HG02571 (cell line): ENCODE results near the gene GSE1.

Experiments
- ATAC-seq: cut with Tn5 transposase; IDR thresholded peaks from one replicate; pipeline ENCODE4 v1.9.1; 2021; ENCODE audit warnings: mild to moderate bottlenecking, moderate library complexity; ENCODE audit not compliant: unreplicated experiment

GSE1 gene

GRCh38 chr16:85616607-85617321, 3.6 kb downstream of the GSE1 start:
- ATAC-seq = no peak

DNA sequence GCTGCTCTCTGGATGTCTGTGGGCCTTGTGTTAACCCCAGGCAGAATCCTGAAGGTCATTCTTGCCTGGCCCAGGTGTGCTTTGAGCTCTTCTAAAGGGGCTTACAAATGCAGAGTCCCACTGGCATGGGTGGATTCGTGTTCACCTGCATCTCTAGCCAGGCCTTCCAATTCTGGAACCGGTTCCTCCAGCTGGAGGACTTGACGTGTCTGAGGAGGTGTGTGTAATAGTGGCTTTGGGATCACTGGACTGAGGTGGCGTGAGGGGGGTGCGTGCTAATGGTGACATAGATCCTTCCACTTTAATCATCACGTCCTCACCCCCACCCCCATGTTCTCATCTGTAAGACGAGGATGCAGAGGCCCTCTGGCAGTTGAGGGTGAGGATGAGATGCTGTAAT, 4.8 kb downstream of the GSE1 start:
- no peak for ATAC-seq

- no peak for ATAC-seq
Measured at GRCh38 chr16:85618521-85618920, 5.4 kb downstream of the GSE1 start.

DNA sequence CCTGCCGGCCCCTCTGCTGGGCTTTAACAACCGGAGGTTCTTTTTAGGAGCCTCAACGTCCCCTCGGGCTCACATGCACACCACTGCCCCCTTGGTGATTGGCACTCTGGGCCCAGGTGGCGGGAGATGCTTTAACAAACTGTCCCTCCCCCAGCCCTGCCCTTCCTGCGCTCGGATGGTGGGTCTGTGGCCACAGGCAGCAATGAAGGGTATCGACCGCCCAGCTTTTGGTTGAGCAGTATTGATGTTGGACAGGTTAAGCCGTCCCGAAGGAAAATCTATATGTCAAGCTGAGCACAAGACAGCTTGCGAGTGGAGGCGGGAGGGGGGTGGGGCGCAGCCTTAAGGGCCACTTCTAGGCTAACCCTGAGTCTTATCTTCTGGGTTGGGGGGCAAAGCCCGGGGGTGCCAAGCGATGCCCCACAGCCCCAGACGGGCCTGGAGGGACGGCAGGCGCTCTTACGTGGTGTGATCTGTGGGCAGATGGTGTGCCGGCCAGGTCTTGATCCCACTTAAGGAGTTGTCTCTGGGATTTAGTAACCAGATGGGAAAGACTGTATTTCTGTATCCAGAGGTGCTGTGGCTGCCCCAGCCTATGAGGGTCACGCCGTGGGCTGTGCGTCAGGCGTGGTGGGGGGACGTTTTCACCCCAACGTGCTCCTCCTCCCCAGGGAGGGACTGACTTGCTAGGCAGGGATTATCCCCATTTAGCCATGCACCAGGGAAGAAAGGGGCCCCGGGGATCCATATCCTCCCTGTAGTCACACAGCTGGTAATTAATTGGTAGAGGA, 6.2 kb downstream of the GSE1 start:
- no peak for ATAC-seq

DNA sequence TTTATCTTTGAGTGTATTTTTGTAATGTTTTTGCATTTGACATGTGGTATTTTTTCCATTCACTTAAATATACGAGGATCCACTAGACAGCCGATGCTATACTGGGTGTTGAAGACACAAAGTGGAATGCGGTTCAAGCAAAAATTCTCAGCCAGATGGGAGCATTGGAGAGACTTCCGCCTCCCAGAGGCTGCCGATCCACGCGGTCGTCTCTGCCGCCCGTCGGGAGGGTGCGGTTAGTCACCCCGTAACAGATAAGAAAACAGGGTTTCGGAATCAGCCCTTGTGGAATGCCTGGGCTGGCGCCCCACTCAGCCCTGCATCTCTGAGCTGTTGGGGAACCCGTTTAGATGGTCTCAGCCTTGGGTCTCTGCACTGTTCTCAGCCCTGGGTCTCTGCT, 7.3 kb downstream of the GSE1 start:
- ATAC-seq = no peak

DNA sequence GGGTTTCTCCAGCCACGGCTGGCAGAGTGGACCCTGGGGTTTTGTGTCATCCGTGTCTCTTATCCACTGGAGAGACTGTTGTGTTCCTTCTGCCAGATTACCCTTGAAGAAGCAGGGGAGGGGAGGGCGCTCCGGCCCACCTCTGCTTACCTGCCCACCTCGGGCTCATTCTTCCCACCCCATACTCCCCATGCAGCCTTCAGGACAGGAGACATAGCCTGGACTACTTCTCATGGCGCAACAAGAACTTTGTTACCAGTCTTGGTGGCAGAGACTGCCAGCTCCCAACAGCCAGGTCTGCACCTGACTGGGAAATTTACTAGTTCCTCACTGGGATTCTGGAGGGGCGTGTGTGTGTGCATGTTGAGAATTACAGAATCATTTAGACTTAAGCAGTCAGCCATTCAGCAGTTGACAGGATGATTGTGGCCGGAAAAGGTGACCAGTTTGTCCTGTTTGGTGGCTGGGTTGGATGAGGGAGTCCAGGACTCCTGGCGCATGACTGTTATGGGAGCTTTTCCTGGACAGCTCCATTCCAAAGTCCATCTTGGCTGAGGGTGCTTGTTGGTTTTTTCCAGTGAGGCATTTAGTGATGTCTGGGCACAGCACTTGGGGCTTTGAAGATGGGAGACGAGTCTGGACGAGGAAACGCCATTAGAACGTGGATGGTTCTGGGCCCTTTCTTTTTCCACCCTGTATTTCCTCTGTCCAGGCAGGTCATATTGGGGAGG, 8.7 kb downstream of the GSE1 start:
- no peak for ATAC-seq

- no peak for ATAC-seq
Measured at GRCh38 chr16:85622683-85623082, 9.6 kb downstream of the GSE1 start.

DNA sequence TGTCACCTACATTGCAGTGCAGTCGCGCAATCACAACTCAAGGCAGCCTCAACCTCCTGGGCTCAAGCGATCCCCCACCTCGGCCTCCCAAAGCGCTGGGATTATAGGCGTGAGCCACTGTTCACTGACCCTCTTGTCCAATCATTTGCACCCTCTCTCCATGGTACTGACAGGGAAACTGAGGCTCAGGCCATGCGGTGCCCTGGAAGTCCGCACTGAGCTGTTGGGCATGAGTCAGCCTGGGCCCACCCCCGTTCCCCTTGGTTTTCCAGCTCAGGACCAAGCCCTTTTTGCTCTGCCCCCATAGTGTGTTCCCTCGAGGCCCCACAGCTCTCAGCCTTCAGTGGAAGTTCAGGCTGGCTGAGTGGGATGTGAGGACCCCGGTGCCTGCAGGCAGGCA, 10.1 kb downstream of the GSE1 start:
- no peak for ATAC-seq

DNA sequence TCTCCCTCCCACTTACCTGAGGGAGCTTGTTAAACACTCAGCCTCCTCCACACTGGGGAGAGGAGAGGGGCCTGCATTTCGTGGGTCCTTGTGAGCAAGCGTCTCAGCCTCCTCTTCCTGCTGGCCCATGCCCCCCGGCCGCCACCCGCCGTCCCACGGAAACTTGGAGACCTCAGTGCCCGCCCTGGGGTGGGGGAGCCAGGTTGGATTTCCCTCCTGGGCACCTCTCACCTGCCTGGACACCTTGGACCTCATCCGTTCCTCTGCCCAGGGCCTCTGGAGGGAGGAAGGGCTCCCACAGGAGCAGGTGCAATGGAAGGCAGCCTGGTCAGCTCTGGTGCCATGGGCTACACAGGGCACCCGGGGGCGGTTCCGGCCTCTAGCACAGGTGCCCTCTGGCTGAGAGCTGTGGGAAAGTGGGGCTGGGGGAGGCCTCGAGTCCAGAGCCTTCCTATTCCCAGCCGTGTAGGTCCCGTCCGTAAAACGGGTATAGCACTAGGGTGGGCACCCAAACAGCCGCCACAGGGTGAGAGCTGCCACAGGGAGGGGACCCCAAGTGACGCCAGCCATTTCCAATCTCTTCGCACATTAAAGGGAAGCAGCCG, 11.0 kb downstream of the GSE1 start:
- no peak for ATAC-seq

- no peak for ATAC-seq
Measured at GRCh38 chr16:85624646-85625045, 11.5 kb downstream of the GSE1 start.

DNA sequence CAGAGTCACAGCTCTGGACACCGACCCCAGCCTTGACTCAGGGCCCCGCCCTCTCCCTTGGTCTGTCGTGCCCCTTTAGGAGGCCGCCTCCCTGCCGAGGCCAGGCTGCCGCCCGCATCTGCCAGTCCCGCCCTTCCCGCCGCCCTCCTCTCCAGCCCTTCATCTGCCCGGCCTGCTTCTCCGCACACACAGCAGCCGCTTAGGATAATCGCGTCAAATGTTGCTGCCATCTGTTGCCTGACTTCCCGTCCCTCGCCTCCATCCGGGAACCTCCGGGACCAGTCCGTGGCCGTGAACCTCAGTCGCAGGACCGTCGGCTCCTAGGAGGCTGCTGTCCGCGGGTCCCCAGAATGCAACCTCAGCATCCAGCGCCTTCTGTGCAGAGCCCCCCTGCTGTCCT, 11.9 kb downstream of the GSE1 start:
- no peak for ATAC-seq

DNA sequence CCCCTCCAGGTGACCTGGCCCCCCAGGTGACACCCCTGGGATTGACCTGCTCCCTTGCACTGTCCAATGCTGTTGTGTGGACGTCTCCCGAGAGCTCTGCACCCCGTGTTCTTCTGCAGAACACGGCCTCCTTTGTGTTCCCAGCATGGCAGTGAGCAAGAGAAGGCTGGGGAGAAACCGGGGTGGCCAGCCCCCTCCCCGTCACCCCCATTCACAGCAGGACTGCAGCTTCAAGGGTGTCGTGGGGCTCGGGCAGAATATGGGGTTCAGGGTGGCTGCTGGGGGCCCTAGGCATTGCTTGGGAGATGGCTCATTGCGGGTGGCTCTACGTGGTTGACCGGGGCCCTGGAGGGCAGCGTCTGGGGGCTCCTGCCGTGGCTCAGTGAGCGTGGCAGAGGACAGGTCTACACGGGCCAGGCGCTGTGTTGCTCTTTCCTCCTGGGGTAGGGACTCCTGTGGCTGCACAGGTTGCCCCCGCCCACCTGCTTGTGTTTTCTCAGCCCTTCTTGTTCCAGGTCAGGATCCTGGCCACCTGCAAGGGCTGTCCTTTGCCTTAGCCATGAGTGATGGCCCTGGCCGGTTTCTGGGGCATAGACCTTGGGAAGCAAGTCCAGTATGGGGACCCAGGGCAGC, 12.5 kb downstream of the GSE1 start:
- no peak for ATAC-seq

GRCh38 chr16:85626191-85626981, 13.3 kb downstream of the GSE1 start:
- ATAC-seq = no peak

- no peak for ATAC-seq
Measured at GRCh38 chr16:85627089-85627488, 14.0 kb downstream of the GSE1 start.

GRCh38 chr16:85627526-85628264, 14.6 kb downstream of the GSE1 start:
- ATAC-seq = no peak

DNA sequence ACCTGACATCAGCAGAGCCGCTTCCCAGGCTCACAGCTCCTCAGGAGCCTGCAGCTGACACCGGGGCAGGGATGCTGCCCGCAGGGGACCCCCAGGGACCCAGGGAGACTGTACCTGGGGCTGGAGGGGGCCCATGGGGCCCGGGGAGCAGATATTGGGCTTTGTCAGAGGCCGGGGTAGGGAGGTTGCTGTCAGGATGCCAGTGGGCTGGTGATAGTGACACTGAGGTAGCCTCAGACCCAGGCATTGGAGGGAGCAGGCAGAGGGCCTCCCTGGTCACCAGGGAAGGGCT, 15.1 kb downstream of the GSE1 start:
- no peak for ATAC-seq

DNA sequence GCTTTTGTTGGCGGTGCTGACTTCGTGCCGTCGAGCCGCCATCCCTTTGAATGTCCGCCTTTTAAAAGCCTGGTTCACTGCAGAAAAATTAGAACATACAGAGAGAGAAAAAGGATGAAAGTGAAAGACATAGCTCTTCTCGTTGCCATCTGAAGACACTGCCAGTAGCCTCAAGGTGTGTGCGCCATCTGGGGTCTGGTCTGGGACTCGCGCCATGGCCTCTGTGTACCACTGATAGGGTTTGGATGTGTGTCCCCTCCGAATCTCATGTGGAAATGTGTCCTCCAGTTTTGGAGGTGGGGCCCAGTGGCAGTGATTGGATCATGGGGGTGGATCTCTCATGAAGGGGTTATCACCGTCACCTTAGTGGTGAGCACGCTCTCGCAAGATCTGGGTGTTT, 15.5 kb downstream of the GSE1 start:
- no peak for ATAC-seq

DNA sequence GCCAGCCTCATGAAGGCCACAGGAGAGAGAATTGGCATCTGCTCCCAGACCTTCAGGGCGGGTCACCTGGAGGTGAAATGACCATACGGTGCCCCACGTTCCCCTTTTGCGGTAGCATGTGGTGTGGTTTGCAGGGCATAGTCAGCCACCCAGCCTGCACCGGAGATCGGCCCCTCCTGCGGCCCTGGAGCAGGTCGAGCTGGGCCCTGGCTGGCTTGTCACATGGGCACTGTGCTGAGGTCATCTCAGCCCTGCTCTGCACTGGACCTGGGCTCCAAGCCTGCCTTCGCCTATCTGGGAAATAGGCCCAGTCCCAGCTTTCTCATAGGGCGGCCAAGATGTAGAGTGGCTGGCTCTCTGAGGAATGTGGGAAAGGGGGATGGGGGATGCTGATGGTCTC, 16.2 kb downstream of the GSE1 start:
- ATAC-seq = no peak

DNA sequence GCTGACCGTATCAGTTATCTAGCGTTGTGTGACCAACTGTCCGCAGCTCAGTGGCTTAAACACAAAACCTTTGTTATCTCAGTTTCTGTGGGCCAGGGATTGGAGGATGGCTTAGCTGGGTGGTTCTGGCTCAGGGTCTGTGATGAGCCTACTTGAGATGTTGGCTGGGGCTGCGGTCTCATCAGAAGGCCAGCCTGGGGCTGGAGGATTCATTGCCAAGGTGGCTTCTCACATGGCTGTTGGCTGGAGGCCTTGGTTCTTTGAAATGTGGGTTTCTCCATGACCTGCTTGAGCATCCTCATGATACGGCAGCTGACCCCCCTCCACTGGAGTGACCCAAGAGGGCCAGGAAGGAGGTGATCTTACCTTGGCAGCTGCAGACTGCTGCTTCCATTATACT, 16.7 kb downstream of the GSE1 start:
- no peak for ATAC-seq

DNA sequence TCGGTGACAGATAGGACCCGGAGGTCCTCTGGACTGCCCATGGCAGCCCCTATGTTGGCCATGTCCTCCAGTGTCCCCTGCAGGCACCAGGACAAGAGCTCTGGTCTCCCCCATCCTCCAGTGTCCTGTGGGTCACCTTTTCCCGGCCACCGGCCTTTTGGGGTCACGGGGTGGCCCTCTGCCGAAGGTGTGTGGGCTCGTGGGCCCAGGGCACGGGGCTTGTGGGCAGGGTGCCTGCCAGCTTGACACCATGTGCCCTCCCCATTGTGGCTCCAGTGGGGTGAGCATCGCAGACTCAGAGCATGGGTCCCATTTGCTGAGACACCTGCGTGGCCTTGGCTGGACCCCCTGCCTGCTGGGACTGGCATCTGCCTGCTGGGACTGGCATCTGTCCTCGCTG, 18.1 kb downstream of the GSE1 start:
- ATAC-seq = no peak
